ENCODE measurements around the gene TRIM54.
"Not testable (repeated sequence)": the region's sequence is repeated elsewhere in the genome, so short reads cannot be mapped to it uniquely, and the experiment has no call there.

Gene TRIM54

DNA sequence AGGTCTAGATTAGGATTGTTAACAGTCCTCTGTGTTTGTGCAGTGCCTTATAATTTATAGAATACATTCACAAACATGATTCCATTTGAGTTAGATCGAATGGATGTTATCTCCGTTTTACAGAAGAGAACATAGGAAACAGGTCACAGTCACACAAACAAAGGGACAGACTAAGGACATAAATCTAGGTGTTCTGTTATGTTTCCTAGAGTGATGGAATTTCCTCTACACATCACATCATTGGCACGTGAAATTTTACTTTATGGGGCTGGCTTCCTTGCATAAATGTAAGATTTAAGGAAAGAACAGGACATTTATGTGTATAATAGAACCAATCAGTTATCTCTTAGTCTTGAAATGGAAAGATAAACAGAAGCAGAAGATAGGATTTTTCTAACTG lies 6.4 kb downstream of the TRIM54 start:
- DNase-seq = no peak

GRCh38 chr2:27290549-27290948 lies 8.3 kb downstream of the TRIM54 start:
- DNase-seq = no peak

- no peak for DNase-seq
Observed at GRCh38 chr2:27291865-27292264, 9.6 kb downstream of the TRIM54 start.

- no peak for DNase-seq
Observed at GRCh38 chr2:27294928-27295327, 12.7 kb downstream of the TRIM54 start.

GRCh38 chr2:27296481-27296880 lies 14.3 kb downstream of the TRIM54 start:
- no peak for DNase-seq

- DNase-seq = no peak
Observed at GRCh38 chr2:27297195-27297594, 15.0 kb downstream of the TRIM54 start.

DNA sequence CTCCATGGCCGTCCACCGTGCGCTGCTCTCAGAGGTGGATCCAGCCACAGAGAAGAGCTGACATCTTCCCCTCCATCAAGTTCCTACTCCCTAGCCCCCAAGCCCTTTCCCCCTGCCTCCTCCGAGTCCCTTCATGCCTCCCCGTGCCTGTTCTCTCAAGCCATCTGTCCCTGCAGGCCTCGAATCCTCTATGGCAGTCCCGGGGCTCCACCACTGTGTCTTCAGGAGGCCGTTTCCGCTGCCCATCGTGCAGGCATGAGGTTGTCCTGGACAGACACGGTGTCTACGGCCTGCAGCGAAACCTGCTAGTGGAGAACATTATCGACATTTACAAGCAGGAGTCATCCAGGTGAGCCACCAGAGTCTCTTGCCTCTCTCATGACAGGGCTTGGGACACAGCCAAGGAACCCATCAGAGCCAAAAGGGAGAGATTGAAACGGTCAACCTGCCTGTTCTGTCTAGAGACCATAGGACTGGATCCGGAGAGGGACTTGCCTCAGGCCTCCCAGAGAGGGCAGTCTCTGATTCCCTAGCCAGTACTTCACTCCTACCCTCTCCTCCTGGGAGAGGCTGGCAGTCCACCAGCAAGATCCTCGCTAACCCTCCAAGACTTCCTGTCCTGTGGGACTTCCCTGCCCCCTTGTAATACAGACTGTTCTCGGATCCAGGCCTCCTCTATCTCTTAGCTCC lies 16.3 kb downstream of the TRIM54 start:
- DNase-seq = no peak

DNA sequence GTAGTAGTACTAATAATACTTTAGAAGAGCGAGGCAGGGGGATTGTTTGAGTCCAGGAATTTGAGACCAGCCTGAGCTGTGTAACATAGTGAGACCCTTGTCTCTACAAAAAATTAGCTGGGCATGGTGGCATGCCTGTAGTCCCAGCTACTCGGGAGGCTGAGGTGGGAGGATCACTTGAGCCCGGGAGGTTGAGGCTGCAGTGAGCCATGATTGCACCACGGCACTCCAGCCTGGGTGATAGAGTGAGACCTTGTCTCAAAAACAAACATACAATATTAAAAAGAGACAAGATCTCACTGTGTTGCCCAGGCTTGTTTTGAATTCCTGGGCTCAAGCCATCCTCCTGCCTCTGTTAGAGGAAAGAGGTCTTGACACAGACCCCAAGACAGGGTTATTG lies 18.4 kb downstream of the TRIM54 start:
- DNase-seq = not testable (repeated sequence)

- DNase-seq = peak; percentile 57
Observed at GRCh38 chr2:27303093-27304025, 21.1 kb downstream of the TRIM54 start.

DNA sequence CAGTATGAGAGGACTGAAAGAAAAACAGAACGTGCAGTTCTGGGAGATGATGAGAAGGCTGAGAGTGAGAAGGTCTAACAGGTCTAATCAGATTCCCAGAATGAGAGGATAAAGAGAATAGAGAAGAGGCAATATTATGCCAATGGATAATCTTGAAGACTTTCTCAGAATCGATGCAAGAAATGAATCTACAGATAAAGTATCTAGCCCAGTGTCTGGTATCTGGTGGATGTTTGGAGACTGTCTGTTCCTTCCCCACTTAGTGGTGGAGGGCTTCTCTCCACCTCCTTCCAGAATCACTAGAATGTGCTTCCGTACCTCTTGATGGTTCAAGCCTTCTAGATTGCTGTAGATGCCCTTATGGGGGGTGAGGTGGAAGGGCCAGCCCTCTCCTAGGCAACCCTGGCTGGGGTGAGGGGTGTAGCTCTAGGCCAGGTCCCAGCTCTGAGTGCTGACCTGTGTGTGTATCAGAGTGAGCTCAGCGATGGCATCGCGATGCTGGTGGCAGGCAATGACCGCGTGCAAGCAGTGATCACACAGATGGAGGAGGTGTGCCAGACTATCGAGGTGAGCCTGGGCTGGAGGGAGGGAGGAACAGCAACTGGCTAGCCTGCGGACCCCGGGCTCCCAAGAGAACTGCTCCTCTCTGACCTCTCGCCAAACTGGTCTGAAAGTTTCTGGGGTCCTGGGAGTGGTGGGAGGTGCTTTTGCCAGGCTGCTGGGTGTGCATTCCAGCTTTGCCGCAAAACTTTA lies 22.4 kb downstream of the TRIM54 start:
- no peak for DNase-seq

GRCh38 chr2:27305516-27305915 lies 23.3 kb downstream of the TRIM54 start:
- no peak for DNase-seq

DNA sequence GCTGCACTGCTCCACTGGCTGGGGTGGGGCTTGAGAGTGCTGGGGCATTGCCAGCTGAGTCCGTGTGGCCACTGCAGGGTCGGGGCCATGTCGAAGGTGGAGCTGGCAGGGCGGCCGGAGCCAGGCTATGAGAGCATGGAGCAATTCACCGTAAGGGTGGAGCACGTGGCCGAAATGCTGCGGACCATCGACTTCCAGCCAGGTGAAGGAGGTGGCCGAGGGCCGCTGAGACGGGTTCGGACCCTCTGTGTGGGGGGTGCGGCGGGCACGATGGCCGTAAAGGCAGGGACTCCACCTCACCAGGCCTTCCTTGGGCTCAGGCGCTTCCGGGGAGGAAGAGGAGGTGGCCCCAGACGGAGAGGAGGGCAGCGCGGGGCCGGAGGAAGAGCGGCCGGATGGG lies 23.9 kb downstream of the TRIM54 start:
- DNase-seq = no peak

- DNase-seq = no peak
Observed at GRCh38 chr2:27306573-27307286, 24.5 kb downstream of the TRIM54 start.

GRCh38 chr2:27307287-27307544 lies 25.0 kb downstream of the TRIM54 start:
- DNase-seq = no peak

DNA sequence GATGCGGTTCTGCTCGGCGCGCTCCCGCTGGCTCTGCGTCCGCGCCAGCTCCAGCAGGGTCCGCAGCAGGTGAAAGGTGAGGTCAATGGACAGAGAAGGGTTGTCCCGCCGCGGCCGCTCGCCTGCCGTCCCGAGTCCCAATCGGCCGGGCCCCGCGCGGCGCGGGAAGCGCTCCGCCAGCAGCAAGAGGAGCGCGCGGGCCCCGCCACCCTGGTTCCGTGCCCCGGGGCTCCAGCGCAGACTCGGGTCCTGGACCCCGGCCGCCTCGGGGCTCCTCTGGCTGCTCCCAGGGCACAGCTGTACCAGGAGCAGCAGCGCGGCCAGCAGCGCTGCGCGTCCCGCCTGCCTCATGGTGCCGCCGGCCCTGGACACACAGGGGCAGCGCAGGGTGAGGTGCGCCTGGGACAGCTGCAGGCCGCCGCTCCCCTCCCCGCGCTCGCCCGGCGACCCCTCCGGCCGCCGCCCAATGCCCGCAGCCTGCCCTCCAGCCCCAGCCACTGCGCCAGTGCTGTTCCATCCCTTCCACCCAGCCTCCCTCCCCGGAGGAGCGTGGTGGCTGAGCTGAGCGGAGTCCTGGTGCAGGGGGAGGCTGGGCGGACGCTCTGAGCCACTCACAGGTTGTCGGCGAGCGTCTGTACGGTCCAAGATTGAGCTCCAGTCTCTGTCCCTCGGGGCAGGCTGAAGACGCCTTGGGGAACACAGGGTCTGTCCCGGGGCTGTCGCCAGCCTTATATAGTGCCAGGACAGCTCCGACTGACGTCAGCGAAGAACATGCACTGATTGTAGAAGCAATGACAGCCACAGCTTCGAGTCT lies 25.5 kb downstream of the TRIM54 start:
- no peak for DNase-seq

GRCh38 chr2:27308359-27308881 lies 26.2 kb downstream of the TRIM54 start, which contains the start of gene UCN:
TSS of gene UCN (minus strand) at chr2:27308445. CDS start at chr2:27307895, 550 bp downstream.
- DNase-seq = no peak

GRCh38 chr2:27309651-27310050 lies 27.4 kb downstream of the TRIM54 start:
- DNase-seq = no peak

DNA sequence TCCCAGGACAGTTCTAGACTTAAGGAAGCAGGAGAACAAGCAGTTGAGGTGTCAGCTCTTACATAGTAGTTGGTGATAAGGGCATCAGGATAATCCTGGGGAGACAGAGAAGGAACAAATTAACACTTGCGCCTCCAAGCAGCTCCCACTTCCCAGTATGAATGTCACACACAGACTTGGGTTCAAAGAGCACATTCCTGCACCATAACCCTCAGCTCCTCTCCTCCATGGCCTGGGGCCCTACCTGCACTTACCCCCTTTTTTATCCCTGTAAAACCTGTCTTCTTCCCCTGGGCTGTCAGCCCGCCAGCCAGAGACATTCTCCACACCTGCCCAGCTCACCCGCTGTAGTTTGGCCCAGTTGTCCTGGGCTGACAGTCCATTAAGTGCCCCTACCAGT lies 29.9 kb downstream of the TRIM54 start:
- no peak for DNase-seq

- DNase-seq = no peak
Observed at GRCh38 chr2:27313882-27314645, 31.8 kb downstream of the TRIM54 start.

DNA sequence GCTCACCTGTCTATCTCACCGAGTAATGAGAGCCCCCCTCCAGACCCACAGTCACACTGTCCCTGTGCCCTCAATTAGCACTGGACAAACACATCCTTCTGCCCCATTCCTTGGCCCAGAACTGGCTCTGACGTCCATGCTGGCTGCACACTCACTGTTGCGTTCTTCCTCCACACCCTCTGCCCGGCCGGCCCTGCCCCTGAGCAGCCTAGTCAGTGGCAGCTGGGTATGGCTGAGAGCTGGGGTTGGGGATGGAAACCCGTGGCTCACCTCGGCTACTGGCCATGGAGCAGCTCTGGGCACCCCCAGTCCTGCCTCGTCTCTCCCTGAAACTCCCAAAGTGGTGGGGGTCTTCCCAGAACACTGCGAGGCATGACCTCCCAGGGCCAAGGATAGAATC lies 32.5 kb downstream of the TRIM54 start:
- DNase-seq = no peak

- no peak for DNase-seq
Observed at GRCh38 chr2:27315122-27315521, 32.9 kb downstream of the TRIM54 start.
